Muscle layer of duodenum (tissue), 2 donors: ENCODE results near the gene CDS1.

Source experiments
- H3K27ac ChIP-seq: one replicate; pipeline ENCODE4 v1.7.0; 2013; ENCODE audit warnings: mild to moderate bottlenecking, low read length
- H3K27me3 ChIP-seq: one replicate; pipeline ENCODE4 v1.7.0; 2013; ENCODE audit warnings: low read depth, mild to moderate bottlenecking, control low read depth, low read length
- H3K36me3 ChIP-seq, 2 donors: one replicate each; pipeline ENCODE4 v1.7.0; 2013; ENCODE audit warnings: low read length in 2 of 2, control low read depth in 1 of 2, mild to moderate bottlenecking in 1 of 2; ENCODE audit not compliant: insufficient read depth in 2 of 2, control insufficient read depth in 1 of 2
- H3K4me1 ChIP-seq, 2 donors: one replicate each; pipeline ENCODE4 v1.7.0; 2013; ENCODE audit warnings: low read length in 2 of 2, mild to moderate bottlenecking in 2 of 2, control low read depth in 1 of 2, moderate library complexity in 1 of 2; ENCODE audit not compliant: insufficient read depth in 2 of 2, control insufficient read depth in 1 of 2
- H3K4me3 ChIP-seq, 2 donors: one replicate each; pipeline ENCODE4 v1.7.0; 2013; ENCODE audit warnings: low read length in 2 of 2, low read depth in 1 of 2, mild to moderate bottlenecking in 1 of 2
- H3K9me3 ChIP-seq, 2 donors: one replicate each; pipeline ENCODE4 v1.7.0; 2013; ENCODE audit warnings: low read length in 2 of 2, control low read depth in 1 of 2, mild to moderate bottlenecking in 1 of 2; ENCODE audit not compliant: control insufficient read depth in 1 of 2
- donor health status: healthy.

The CDS1 gene

DNA sequence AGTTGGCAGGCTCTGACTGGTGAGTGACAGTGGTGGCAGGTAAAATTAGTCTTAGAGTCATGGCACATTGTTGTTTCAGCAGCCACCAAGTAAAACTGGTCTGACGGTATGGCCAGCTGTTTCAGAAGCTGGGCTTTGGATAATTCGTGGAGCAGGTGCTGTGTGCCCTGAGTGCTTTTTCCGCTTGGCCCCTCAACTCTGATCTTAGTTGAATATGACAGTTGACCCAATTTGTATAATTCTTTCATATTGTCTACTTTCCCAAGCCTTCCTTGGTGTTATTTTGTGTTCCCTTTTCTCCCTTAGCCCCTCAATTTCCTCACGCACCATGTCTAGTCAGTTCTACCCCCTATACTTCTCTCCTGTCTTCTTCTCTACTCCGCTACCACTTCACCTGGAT is 32.0 kb downstream of the CDS1 start:
- Histone ChIP-seq H3K27me3 (no peaks in the 10 kb centered on the region), H3K36me3 (no peaks in the 10 kb centered on the region), H3K9me3 (no peaks in the 10 kb centered on the region), H3K4me3 (no peak overlapping the region), H3K27ac (no peak overlapping the region), H3K4me1 (no peaks in the 10 kb centered on the region)

DNA sequence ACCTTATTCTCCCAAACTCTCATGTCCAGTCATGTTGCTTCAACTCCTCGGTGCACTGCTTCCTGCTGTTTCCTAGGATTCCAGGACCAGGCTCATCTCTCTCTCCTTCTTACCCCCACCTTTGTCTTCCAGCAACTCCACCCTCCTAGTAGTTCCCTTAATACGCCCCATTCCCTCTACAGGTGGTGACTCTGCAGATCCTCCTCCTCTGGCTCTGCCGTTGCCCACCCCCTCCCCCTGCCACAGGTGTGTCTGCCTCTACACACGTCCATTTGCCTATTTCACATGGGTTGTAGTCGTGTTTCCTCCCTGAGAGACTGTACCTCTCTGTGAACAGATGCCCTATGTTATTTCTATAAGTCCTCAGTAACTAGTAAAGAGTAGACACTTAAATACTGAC is 32.4 kb downstream of the CDS1 start:
- no peak overlapping the region for H3K4me3 ChIP-seq
- H3K36me3 ChIP-seq, result no peaks in the 10 kb centered on the region
- H3K9me3 ChIP-seq, result no peaks in the 10 kb centered on the region
- H3K27ac ChIP-seq, result no peak overlapping the region
- H3K4me1 ChIP-seq, result no peaks in the 10 kb centered on the region
- H3K27me3 ChIP-seq, result no peaks in the 10 kb centered on the region

DNA sequence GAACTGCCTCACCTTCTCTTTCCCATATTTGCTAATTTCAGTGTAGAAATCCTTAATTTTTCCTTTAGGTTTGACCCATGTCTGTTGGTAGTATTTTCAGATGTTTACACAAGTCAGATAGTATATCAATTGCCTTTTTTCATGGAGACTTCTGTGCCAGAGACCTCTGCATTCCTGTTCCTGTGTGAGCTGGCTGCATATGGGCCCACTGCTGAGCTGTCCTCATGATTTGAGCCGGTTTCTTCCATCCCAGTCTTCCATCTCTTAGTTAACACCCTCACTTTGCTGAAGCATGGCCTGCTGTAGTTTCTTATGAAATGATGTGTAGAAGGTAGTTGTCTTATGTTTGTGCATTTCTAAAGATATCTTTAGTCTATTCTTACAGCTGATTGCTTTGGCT is 40.0 kb downstream of the CDS1 start:
- no peaks in the 10 kb centered on the region for H3K4me1 ChIP-seq
- H3K36me3 ChIP-seq, result no peaks in the 10 kb centered on the region
- no peaks in the 10 kb centered on the region for H3K9me3 ChIP-seq
- H3K27me3 ChIP-seq, result no peaks in the 10 kb centered on the region
- no peak overlapping the region for H3K27ac ChIP-seq
- no peak overlapping the region for H3K4me3 ChIP-seq

DNA sequence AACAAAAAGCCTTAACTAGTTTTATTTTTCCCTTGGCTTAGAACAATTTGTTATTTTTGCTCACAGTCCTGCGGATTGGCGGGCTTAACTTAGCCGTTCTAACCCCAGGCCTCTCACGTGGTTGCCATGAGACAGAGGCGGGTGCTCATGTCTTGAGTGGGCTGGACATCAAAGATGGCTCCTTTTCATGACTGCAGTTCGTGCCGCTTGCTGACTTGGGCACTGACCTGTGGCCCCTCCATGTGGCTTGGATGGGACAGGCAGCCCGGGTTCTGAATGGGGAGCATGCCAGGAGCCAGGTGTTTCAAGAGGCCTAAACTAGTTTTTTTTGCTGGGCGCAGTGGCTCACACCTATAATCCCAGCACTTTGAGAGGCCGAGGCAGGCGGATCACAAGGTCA is 40.7 kb downstream of the CDS1 start:
- no peaks in the 10 kb centered on the region for H3K36me3 ChIP-seq
- H3K4me1 ChIP-seq, result no peaks in the 10 kb centered on the region
- H3K4me3 ChIP-seq, result no peak overlapping the region
- no peaks in the 10 kb centered on the region for H3K27me3 ChIP-seq
- H3K9me3 ChIP-seq, result no peaks in the 10 kb centered on the region
- no peak overlapping the region for H3K27ac ChIP-seq

DNA sequence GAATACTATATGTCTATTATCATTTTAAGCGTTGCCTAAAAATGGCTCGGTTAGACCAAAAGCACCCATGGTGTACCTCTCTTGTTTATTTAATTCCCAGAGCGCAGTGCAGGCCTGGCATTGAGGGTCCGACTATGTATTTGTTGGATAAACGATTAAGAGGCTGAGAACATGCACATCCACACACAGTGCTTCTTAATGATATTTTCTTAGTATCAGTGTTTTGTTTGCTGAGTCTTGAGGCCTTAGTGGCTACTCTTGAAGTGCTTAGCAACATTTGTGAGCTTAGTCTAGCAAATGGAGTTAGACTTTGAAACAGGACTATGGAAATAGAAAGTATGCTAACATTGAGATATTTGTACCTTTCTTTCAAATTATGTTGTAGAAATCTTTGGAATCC is 43.7 kb downstream of the CDS1 start:
- Histone ChIP-seq H3K27me3 (no peaks in the 10 kb centered on the region), H3K36me3 (no peaks in the 10 kb centered on the region), H3K9me3 (no peaks in the 10 kb centered on the region), H3K4me1 (no peaks in the 10 kb centered on the region), H3K27ac (no peak overlapping the region), H3K4me3 (no peak overlapping the region)

- H3K27ac ChIP-seq, result no peak overlapping the region
- H3K4me3 ChIP-seq, result no peak overlapping the region
- H3K27me3 ChIP-seq, result no peaks in the 10 kb centered on the region
Measured at GRCh38 chr4:84631573-84631972, 48.6 kb downstream of the CDS1 start.

GRCh38 chr4:84632092-84632491 is 49.2 kb downstream of the CDS1 start:
- Histone ChIP-seq H3K27ac (no peak overlapping the region), H3K27me3 (no peaks in the 10 kb centered on the region), H3K9me3 (no peaks in the 10 kb centered on the region), H3K4me1 (no peaks in the 10 kb centered on the region), H3K4me3 (no peak overlapping the region), H3K36me3 (no peaks in the 10 kb centered on the region)

More at GRCh38 chr4:84631573-84631972, 48.6 kb downstream of the CDS1 start:
- Histone ChIP-seq H3K9me3 (no peaks in the 10 kb centered on the region), H3K4me1 (no peaks in the 10 kb centered on the region), H3K36me3 (no peaks in the 10 kb centered on the region)

- H3K4me3 ChIP-seq, result no peak overlapping the region
- H3K27ac ChIP-seq, result no peak overlapping the region
- H3K27me3 ChIP-seq, result no peaks in the 10 kb centered on the region
- H3K4me1 ChIP-seq, result no peaks in the 10 kb centered on the region
- H3K9me3 ChIP-seq, result no peaks in the 10 kb centered on the region
- H3K36me3 ChIP-seq, result no peaks in the 10 kb centered on the region
Measured at GRCh38 chr4:84634961-84635360, 52.0 kb downstream of the CDS1 start.

GRCh38 chr4:84638092-84638491 is 55.2 kb downstream of the CDS1 start:
- Histone ChIP-seq H3K4me3 (no peak overlapping the region), H3K27ac (no peak overlapping the region), H3K36me3 (no peaks in the 10 kb centered on the region), H3K4me1 (no peaks in the 10 kb centered on the region), H3K9me3 (no peaks in the 10 kb centered on the region), H3K27me3 (no peaks in the 10 kb centered on the region)

GRCh38 chr4:84639145-84639544 is 56.2 kb downstream of the CDS1 start:
- Histone ChIP-seq H3K36me3 (no peaks in the 10 kb centered on the region), H3K27ac (no peak overlapping the region), H3K4me1 (no peaks in the 10 kb centered on the region), H3K4me3 (no peak overlapping the region), H3K27me3 (no peaks in the 10 kb centered on the region), H3K9me3 (no peaks in the 10 kb centered on the region)

- Histone ChIP-seq H3K27me3 (no peaks in the 10 kb centered on the region), H3K4me1 (peaks cover 0 to 5% of the 10 kb centered on the region in 2 donors), H3K4me3 (no peak overlapping the region), H3K9me3 (no peaks in the 10 kb centered on the region), H3K36me3 (no peaks in the 10 kb centered on the region), H3K27ac (no peak overlapping the region)
Measured at GRCh38 chr4:84644087-84644486, 61.2 kb downstream of the CDS1 start.

- Histone ChIP-seq H3K27me3 (no peaks in the 10 kb centered on the region), H3K4me3 (no peak overlapping the region), H3K9me3 (no peaks in the 10 kb centered on the region), H3K36me3 (no peaks in the 10 kb centered on the region), H3K4me1 (peaks cover 0 to 5% of the 10 kb centered on the region in 2 donors), H3K27ac (no peak overlapping the region)
Measured at GRCh38 chr4:84647312-84647884, 64.5 kb downstream of the CDS1 start.
